Putamen (tissue), 1 donor: ENCODE measurements around the gene UNC13C.

Source experiments
- DNase-seq: peaks from one replicate; pipeline ENCODE4 v3.0.0-alpha.2; 2016; ENCODE audit warnings: low spot score

UNC13C gene

DNA sequence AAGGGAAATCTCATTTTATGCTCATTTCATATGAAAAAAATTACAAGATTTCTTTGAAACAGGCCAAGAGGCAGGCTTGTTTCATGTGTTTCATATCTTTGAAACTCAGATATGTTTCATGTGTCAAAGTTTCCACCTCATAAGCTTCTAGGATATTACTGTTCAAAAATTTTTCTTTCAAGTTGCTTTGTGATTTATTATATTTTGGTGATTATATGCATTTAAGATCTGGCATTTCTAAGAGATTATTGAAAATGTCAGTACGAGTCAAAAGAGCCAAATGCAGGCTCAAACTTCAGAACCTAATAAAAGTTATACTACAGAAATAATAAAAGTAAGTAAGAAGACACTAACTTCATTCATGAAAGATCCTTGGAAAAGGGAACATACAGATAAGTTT is 590.1 kb downstream of the UNC13C start:
- no peak for DNase-seq

DNA sequence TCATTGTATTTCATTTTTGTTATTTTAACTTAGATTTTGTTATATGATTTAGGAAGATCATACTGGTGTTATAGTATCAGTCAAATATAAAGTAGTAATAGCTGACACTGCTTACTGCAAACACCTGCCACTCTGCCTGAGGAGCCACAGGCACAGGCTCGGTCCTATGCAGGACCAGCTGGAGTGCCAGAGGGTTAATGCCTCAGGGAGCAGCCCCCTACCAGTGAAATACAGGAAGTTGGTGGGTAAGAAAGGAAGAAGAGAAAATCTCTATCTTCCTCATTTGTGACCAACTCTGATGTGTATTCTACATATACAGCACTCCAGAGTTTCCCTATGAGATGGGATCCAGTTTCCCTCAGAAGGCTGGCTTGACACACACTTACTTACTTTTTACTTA is 593.3 kb downstream of the UNC13C start:
- no peak for DNase-seq

DNA sequence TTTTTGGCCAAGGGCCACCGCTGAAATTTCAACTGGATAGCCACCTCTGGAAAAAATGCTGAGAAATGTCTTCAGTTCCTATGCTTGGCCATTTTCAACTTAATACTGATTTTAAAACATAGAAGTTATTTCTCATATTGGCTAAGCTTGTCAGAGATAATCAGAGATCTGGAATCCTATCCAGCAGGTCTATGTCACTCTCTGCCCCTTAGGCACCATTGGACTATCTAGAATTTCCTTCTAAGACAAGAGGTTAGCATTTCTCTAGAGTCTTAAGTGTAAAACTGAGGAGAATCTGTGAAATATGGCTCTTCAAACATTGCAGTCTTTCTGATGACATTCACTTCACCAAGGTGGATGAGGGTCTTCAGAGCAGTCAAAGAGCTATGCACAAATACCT is 597.3 kb downstream of the UNC13C start:
- DNase-seq: no peak

DNA sequence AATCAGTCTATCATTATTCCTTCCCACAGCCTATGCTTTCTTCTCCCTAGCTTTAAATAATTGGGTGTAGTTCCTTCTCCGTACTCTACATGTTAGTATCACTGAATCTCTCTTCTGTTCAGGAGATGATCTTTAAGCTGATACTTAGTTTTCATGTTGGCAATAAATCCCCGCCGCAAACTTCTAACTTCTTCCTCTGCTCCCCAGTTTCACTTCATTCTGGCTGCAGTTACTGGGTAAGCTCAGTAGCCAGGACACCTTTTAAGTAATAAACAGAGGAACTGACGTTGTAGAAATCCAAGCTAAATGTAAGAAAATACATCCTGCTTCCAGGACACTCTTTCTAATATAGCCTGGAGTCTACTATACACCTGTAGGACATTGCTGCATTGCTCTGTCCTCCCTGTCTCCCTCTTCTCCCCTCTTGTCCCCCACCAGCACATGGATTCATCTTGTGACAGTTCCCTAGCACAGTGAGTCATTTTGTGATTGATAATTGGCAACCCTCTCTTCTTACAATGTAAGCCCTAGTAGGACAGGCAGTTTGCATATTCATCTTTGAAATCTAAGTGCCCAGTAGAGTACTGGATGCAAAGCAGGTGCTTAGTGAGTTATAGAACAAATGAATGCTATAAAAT is 598.2 kb downstream of the UNC13C start:
- peak; percentile 14 for DNase-seq

DNA sequence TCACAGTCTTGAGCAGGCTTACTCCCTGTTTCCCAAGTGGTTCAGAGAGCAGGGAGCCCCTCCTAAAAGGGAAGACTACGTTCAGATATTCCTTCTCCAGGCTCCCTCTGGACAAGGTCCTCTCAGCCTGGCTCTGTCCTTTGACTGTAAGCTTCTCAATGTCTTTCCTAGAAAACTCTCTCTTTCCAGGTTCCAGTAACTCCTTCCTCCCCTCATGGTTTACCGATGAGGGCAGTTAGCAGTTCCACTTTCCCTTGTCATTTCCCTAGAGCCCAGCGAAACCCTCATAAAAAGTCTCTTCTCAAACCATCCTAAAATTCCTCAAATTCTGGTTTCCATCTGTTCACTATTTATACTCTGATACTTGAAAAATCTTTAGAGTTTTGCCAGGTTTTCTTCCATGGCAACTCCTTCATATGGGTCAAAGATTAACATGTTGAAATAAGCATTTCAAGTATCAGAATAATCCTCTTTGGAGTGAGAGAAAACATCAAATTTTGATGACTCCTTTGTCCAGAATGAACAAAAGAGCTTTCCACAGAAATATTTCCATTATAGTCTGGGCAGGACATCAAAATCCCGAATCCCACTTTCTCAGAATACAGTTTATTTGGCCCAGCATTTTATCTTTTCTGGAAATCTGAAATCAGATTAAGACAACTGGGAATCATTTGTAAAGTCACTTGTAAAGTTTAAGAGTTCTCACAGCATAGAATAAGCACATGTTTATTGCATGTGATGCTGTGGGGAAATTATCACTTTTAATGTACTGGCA is 599.4 kb downstream of the UNC13C start:
- no peak for DNase-seq

DNA sequence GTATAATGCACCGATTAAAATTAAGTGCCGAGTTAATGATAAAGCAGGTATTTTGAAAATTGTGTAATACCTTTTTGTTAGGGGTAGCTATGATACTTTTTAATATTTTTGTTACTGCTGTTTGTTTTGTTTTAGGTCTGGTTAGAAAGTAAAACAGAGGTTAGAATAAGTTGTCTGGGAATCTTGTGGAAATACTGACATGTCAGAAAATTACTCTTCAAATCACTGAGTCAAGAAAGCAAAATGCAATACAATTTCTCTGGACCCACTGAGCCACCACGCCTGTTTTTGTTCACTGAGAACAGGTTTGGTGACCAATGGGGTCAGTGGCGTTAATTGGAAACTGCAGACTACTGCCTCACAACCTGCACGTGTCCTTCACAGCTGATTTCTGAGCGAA is 601.6 kb downstream of the UNC13C start:
- no peak for DNase-seq

DNA sequence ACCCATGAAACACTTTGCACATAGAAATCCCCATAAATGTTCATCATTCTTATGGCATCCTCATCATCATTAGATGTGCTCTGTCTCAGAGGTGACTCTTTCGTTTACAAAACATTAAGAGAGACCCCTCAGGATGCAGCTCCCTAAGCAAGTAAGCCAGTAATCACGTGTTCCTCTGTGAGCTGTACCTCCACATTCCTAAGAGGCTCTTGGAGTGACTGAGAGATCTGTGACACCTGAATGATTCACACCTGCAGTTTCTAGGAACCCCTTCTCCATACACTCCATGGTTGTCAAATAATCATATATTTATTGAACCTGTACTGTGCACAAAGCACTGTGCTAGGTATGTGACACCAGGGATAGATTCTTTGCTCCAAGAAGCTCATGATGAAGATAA is 602.4 kb downstream of the UNC13C start:
- no peak for DNase-seq

DNA sequence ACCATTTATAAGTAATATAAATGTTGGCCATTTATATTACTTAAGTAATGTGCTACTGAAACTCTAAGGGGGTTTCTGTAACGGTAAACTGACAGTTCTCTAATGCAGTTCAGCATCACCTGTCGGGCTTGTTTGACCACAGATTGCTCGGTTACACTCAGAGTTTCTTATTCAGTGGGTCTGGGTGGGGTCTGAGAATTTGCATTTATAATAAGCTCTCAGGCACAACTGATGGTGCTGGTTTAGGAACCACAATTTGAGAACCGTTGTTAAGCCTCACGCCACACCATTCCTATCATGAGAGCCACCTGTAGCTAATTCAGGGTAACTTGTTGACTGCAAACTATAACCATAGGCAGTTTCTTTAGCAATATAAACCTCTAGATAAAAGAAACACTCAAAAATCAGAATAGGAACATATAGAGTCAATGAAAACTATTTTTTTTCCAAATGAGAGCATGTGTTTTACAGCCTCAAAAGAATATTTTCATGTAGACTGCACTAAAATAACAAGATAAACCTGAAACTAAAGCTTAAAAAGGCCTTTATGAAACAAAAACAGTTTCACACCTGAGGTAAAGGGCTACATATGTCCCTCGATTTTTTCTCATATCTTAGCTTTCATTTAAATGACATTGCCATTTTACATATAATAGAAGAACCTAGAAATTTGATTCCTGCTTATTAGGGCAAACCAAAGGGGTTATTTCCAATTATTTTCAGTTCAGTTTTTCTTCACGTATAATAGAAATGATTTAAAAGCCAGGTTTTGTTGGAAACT is 604.8 kb downstream of the UNC13C start:
- no peak for DNase-seq

DNA sequence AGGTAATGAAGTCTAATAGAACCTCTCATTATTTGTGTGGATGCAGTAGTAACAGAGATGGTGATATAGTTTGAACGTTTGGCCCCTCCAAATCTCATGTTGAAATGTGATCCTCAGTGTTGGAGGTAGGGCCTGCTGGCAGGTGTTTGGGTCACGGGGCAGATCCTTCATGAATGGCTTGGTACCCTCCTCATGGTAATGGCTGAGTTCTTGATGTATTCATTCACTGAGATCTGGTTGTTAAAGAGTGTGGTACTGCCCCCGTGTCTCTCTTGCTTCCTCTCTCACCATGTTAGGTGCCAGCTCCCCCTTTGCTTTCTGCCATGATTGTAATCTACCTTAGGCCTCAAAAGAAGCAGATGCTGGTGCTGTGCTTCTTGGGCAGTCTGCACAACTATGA is 606.8 kb downstream of the UNC13C start:
- DNase-seq: no peak

DNA sequence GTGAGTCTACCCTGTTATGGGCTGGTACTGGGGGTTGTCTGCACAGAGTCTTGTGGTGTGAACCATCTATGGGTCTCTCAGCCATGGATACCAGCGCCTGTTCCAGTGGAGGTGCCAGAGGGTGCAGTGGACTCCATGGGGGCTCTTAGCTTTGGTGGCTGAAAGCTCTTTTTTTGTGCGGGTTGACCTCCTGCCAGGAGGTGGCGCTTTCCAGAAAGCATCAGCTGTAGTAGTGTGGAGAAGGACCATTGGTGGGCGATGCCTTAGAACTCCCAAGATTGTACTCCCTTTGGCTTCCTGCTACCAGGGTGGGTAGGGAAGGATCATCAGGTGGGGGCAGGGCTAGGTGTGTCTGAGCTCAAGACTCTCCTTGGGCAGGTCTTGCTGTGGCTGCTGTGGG is 615.9 kb downstream of the UNC13C start:
- DNase-seq: no peak

DNA sequence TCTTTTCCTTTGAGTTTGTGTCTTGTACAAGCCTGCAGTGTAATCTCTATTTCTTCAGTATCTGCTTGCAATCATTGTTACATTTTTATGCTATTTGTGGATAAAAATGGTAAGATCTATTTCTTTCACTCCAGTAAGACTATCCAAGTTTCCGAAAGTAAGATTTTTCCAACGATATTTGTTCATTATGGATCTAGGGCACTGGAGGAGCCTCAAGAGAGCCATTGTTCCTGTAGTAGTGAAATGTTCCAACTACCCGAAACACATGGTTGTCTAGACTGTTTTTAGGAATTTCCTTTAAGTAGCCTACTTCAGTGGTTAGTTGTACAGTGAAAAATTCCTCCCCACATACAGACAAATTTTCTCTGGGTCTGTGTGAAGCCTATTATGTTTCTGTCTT is 621.1 kb downstream of the UNC13C start:
- no peak for DNase-seq

DNA sequence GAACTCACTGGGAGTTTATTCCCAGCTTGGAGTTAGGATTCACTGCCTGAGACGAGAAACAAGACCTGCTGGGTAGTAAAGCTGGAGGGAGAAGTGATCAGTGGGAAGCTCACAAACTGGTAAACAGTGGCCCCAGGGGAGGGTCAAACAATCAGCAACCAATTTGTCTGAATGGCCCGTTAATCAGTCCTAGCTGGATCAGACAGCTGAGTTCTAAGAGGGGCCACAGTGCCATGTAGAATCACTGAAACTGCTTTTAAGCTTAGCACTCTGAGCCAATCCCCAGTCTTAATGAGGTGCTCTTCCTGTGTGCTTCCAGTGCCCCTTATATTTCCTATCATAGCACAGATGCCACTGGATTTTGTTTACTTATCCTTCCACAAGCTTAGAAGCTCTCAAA is 626.8 kb downstream of the UNC13C start:
- no peak for DNase-seq

DNA sequence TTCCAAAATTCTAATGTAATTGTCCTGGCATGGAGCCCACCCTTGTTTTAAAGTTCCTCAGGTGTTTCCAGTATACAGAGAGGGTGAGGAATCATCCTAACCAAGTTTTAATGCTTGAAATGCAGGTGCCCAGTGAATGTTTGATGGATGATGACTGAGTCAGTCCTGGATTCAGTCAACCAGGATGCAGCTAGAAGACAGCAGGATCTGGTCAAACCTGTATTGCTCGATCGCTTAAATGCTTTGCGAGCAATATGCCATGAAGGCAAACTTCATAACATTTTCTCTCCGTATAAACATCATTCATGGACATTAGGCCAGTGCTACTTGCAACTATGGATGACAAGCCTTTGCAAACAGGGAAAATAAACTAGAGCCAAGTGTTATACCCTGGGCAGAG is 627.3 kb downstream of the UNC13C start:
- DNase-seq: no peak

DNA sequence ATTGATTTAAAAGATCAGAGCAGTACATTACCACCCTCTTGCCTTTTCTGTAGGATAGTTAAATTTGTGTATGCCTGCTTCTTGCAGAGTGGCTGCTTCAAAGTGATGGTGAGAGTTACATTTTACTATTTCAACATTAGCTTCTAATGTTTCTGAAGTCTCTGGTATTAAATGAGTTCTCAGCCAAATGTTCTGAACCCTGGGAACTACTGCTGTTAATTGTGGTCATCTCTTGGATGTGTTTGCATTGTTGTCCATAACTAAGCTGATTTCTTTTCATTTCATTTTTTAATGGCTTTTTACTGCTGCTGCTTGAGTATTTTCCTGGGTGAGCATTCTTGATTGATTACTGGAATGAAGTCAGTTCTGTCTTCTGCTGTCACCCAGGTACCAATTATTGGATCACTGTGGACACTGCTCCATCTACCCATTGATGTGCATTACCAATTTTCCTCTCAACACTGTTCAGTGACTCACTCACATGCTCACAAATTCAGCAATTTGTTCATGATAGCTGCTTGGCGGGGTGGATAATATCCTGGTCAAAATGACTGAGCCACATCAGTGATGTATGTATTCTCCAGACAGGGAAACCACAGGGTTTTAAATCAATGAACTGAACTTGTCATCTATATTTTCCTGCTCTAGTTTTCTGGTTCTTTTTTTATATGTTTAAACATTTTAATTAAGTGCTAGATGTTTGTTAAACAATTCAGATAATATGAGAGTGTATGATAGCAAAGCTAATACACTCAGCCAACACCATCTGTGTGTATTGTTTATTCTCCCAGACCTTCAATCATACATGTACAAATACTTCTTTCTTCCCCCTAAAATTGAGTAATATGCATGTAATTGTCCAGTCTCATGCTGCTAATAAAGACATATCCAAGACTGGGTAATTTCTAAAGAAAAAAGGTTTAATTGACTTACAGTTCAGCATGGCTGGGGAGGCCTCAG is 630.9 kb downstream of the UNC13C start:
- DNase-seq: no peak

DNA sequence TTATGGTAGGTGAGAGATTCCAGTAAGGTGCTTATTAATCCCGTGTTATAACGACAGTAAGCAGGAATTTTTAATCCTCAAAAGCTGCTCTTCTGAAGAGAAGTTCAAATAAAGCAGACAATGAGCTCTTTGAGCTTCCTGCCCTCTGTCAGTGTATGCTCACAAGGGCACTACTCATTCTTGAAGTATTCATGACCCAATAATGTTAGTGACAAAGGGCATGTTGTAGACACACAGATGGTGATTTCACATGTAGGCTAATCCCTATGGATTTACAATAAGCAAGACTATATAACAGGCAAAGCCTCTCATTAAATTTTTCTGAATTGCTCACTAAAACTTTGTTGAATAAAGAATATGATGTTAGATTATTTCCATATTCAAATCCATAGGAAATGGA is 639.9 kb downstream of the UNC13C start:
- no peak for DNase-seq

DNA sequence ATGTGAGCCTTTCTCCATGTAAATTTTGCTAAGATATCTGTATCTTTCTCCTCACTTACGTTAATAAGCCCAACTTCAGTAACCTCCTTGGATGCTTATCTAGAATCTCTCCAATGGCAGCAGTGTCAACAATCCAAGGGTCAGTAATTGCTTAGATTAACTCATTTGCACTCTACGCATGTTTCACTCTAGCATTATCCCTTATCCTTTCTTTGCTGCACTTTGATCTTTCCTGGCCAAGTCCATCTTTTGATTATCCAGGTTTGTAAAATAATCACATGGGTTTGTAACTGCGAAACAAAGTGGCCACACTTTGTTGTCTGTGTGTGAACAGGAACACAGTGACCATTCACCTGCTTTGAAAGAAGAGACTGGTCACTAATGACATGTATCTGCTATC is 640.9 kb downstream of the UNC13C start:
- no peak for DNase-seq

DNA sequence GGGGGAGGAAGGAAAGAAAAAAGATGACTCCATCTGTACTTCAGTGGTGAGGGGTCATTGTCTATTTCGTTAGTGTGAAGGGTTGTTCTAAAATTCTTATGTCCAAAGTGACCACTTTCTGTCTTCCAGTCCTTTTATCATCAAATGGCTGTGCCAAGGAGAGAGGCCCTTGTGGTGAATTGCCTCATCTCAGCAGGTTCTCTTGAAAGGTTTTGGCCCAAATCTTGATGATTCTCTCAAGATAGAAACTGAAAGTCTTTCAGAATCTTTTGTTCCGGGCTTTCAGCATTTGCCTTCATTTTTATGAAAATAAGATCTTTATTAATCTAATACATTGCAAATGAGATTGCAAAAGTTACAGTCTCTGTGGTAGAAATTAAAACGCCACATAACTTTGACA is 642.7 kb downstream of the UNC13C start:
- DNase-seq: no peak

DNA sequence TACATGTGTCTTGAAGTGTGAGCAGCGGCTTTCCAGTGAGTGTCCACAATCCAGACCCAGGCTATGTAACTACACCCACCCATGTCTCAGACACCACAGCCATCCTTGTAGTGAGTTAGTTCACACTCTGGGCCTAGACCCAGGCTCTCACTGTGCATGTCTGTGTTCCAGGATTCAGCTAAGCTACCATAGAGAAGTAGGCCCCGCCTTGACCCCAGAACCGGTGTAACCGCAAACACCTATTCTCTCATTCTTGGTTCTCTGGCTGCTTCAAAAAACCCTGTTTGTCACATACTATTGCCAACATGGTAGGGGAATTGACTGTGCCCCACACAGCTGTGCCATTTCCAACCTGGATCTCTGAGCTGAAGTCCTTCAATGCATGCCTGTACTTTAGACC is 657.9 kb downstream of the UNC13C start:
- no peak for DNase-seq

DNA sequence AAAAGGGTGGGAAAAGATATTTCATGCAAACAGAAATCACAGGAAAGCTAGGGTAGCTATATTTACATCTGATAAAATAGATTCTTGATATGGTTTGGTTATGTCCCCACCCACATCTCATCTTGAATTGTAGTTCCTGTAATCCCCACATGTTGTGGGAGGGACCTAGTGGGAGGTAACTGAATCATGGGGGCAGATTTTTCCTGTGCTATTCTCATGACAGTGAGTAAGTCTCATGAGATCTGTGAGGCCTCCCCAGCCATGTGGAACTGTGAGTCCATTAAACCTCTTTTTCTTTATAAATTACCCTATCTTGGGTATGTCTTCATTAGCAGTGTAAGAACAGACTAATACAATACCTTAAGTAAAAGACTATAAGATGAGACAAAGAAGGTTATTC is 660.4 kb downstream of the UNC13C start:
- DNase-seq: no peak

DNA sequence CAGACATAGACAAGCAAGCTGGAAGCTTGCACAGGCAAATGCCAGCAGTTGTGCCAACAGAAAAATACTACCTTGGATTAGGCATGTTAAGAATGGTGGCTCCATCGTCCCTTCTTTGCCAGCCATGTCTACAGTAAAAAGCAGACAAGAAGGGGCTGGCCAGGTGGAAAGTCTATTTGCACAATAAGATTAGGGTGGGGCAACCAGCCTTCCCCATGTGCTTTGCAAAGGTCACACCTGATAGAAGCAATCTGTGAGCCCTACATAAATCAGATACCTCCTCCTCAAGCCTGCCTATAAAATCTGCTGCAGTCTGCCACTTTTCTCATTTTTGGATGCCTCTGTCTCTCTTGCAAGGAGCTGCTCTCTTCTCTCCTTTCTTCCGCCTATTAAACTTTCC is 662.6 kb downstream of the UNC13C start:
- no peak for DNase-seq

DNA sequence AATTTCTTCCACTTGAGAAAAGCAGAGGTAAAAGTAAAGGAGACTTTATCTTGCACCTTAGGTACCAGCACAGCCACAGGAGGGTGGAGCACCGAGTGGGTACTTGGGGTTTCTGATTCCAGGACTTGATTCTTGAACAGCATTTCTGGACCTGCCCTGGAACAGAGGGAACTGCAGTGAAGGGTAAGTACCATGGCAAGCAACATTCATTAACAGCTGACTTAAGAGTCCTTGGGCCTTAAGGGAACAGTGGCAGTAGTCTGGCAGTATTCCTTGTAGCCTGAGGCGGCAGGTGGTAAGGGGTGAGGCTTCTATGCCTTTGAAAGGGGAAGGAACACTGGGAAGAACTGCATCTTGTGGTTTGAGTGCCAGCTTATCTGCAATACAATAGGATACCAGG is 666.6 kb downstream of the UNC13C start:
- DNase-seq: no peak

DNA sequence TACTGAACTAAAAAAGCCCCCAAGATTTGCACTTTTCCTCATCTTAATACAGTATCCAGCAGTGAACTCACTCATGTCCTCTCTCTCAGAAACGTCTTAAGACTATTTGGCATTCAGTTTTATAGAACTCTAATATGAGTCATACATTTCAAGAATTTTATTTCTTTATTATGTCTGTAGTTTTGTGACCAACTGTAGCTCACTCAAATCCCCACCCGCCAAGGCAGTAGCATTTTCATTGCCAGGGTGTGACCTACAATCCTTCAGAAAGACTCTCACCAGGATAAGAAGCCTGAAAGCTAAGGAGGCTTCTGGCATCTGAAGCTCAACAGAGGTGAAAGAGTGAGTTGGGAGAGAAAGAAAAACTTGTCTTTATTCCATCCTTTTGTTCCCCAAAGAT is 681.4 kb downstream of the UNC13C start:
- DNase-seq: no peak
